Subcutaneous adipose tissue (tissue), 4 donors: ENCODE results near the gene BDH1. TPM values are rescaled to one million over a fixed set of nuclear protein-coding genes. Genes with fewer than 3 reads are reported as not detected.

ENCODE experiments used
- CTCF ChIP-seq: fragments of 450-650 bp; IDR thresholded peaks from one replicate; pipeline ENCODE4 v1.5.1; 2016; ENCODE audit warnings: low read depth, mild to moderate bottlenecking, control low read depth, antibody characterized with exemption, moderate library complexity
- total RNA-seq, 4 donors: library from RNA; depleted of rRNA; stranded (reverse); fragments of >200 nt; gene quantifications; one replicate each; pipeline ENCODE4 v1.1.0, GENCODE V29; 2016

BDH1 gene
- total RNA-seq, 4 donors from 2014 or later, result 15.5 to 65.2 (median 20.9) TPM

GRCh38 chr3:197505796-197506548, 49.8 kb downstream of the BDH1 start:
- TF ChIP-seq CTCF, result no peak

GRCh38 chr3:197504641-197505121, 51.1 kb downstream of the BDH1 start:
- TF ChIP-seq CTCF, result no peak

GRCh38 chr3:197504229-197504628, 51.5 kb downstream of the BDH1 start:
- no peak for TF ChIP-seq CTCF

- no peak for TF ChIP-seq CTCF
Measured at GRCh38 chr3:197503652-197504051, 52.1 kb downstream of the BDH1 start.

GRCh38 chr3:197501879-197502620, 53.7 kb downstream of the BDH1 start:
- TF ChIP-seq CTCF, result no peak

- no peak for TF ChIP-seq CTCF
Measured at GRCh38 chr3:197501496-197501878, 54.3 kb downstream of the BDH1 start.

- no peak for TF ChIP-seq CTCF
Measured at GRCh38 chr3:197500812-197501211, 55.0 kb downstream of the BDH1 start.
